Suprapubic skin (tissue), 4 donors: ENCODE data around the gene IBA57. TPM values are rescaled to one million over a fixed set of nuclear protein-coding genes. Genes with fewer than 3 reads are reported as not detected.

ENCODE experiments used
- DNase-seq, 2 donors: peaks; one replicate each; pipeline ENCODE4 v3.0.0-alpha.2; 2019; ENCODE audit warnings: low spot score in 2 of 2
- H3K27ac ChIP-seq: fragments of 200-600 bp; sonication (generic); one replicate; pipeline ENCODE4 v1.5.1; 2019
- H3K27me3 ChIP-seq: fragments of 200-600 bp; sonication (generic); one replicate; pipeline ENCODE4 v1.5.1; 2019
- H3K36me3 ChIP-seq: fragments of 200-600 bp; sonication (generic); one replicate; pipeline ENCODE4 v1.5.1; 2019
- H3K4me1 ChIP-seq: fragments of 200-600 bp; sonication (generic); one replicate; pipeline ENCODE4 v1.5.1; 2019
- H3K4me3 ChIP-seq: fragments of 200-600 bp; sonication (generic); one replicate; pipeline ENCODE4 v1.5.1; 2019; ENCODE audit warnings: mild to moderate bottlenecking
- H3K9me3 ChIP-seq: fragments of 200-600 bp; sonication (generic); one replicate; pipeline ENCODE4 v1.5.1; 2019
- EP300 ChIP-seq: sonication (generic); formaldehyde crosslinking; IDR thresholded peaks from one replicate; pipeline ENCODE4 v1.6.1; 2017; ENCODE audit warnings: antibody characterized with exemption
- POLR2A ChIP-seq, 2 donors: fragments of 450-650 bp; IDR thresholded peaks; one replicate each; pipeline ENCODE4 v1.6.1; 2017; ENCODE audit warnings: antibody characterized with exemption in 2 of 2, mild to moderate bottlenecking in 2 of 2, moderate library complexity in 2 of 2
- POLR2AphosphoS5 ChIP-seq, 3 donors: sonication (generic); formaldehyde crosslinking; IDR thresholded peaks; one replicate each; pipeline ENCODE4 v1.6.1; 2017; ENCODE audit warnings: antibody characterized with exemption in 3 of 3
- WGBS: methylation state at CpG from one replicate; pipeline ENCODE4 v1.1.5; 2018; 5-methylcytosine and 5-hydroxymethylcytosine counted together
- total RNA-seq, 4 donors: library from RNA; depleted of rRNA; stranded (reverse); fragments of >200 nt; gene quantifications; one replicate each; pipeline ENCODE4 v1.1.0, GENCODE V29; 2016
- TF ChIP-seq, protein P1 (sequence below), 2 donors: fragments of 200-600 bp in 1 of 2; fragments of 450-650 bp in 1 of 2; sonication (generic) in 1 of 2; IDR thresholded peaks; one replicate each; pipeline ENCODE4 v1.5.1; 2016 to 2019; ENCODE audit warnings: antibody characterized with exemption in 2 of 2, mild to moderate bottlenecking in 1 of 2, moderate library complexity in 1 of 2

IBA57 gene
- total RNA-seq, 4 donors from 2014 or later, result 9.2 to 22.4 (median 12.4) TPM

DNA sequence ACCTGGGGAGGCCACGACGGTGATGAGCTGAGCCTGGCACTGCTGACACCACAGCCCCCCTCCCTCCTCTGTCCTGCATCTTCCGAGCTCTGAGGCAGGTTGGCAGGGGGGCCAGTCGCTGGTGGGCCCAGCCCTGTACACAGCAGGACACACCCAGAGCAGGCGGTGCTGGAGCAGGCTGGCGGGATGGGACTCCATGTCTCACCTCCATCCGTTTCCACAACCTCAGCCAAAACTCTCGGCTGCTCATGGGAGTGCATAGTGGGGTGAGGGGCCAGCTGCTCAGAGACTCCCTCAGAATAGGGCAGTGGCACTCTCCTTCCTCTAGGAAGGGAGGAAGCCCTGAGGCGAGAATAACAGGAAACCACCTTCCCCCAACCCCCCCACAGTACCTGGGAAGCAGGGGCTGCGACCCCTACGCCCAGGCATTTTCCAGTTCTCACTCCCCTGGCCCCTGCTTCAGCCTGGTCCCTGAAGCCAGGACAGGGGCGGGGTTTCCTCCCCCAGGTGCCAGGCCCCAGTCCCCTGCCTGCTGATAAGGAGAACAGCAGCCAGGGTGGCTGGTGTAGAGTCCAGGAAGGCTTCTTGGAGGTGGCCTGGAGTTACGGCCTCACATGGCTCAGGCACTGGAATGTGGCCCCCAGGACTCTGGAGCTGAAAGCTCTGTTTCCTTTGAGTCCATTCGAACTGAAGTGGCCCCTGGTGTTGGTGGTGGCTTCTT lies 3.2 kb upstream of the IBA57 start:
- H3K4me3 ChIP-seq, result peak overlapping the region; percentile 23

DNA sequence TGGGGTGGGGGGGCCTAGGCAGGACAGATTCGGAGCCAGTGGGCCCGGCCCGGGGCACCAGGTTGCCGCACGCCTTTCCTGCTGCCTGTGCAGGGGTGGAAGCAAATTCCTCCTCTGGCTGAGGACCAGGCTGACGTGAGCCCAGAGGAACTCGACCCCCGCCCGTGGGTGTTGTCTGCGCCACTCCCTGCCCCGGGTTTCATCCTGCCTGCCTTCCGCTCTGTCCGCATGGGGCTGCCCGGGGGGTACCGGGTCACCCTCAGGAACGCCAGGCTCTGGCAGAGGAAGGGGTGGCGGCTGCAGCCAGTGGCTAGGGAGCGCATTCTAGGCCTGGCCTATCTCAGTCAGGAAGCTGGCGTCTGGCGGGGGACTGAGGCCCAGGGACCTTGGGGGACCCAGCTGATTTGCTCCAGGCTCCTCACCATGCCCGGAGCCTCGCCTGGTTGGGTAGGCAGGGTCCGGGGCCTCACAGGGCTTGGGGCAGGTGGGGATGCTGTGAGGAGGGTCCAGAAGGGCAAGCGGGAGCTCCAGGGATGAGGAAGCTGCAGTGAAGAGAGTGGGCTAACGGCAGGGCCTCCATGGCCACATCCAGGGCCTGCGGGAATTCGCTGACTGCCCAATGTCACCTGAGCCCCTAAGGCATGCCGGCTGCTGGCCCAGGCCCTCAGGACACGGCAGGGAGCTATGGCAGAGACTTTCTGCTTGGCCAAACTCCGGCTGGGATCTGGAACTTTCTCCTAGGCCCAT lies 2.4 kb upstream of the IBA57 start:
- Histone ChIP-seq H3K4me3 (peak overlapping the region; percentile 23), H3K4me1 (peaks cover 74% of the 10 kb centered on the region), H3K27me3 (no peaks in the 10 kb centered on the region), H3K27ac (peak overlapping the region; percentile 100), H3K36me3 (no peaks in the 10 kb centered on the region), H3K9me3 (no peaks in the 10 kb centered on the region)
- TF ChIP-seq, protein P1, sequence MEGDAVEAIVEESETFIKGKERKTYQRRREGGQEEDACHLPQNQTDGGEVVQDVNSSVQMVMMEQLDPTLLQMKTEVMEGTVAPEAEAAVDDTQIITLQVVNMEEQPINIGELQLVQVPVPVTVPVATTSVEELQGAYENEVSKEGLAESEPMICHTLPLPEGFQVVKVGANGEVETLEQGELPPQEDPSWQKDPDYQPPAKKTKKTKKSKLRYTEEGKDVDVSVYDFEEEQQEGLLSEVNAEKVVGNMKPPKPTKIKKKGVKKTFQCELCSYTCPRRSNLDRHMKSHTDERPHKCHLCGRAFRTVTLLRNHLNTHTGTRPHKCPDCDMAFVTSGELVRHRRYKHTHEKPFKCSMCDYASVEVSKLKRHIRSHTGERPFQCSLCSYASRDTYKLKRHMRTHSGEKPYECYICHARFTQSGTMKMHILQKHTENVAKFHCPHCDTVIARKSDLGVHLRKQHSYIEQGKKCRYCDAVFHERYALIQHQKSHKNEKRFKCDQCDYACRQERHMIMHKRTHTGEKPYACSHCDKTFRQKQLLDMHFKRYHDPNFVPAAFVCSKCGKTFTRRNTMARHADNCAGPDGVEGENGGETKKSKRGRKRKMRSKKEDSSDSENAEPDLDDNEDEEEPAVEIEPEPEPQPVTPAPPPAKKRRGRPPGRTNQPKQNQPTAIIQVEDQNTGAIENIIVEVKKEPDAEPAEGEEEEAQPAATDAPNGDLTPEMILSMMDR (IDR thresholded peaks at IDR 0.05), result no peak
- TF ChIP-seq POLR2A (IDR thresholded peaks at IDR 0.05) (no peak), POLR2AphosphoS5 (IDR thresholded peaks at IDR 0.05) (no peak), EP300 (no peak)
- WGBS, result 69% methylated on average over 6 of the region's 30 CpGs
- peak in 1 of 2 donors; percentile 87 for DNase-seq

More for the DNA sequence above, 3.2 kb upstream of the IBA57 start:
- TF ChIP-seq EP300 (no peak), POLR2A (IDR thresholded peaks at IDR 0.05) (no peak), POLR2AphosphoS5 (IDR thresholded peaks at IDR 0.05) (no peak)
- TF ChIP-seq, protein P1 (IDR thresholded peaks at IDR 0.05), result no peak
- Histone ChIP-seq H3K27ac (peak overlapping the region; percentile 100), H3K9me3 (no peaks in the 10 kb centered on the region), H3K4me1 (peaks cover 73% of the 10 kb centered on the region), H3K36me3 (no peaks in the 10 kb centered on the region), H3K27me3 (no peaks in the 10 kb centered on the region)
- peak in 1 of 2 donors; percentile 86 for DNase-seq
- 16% methylated on average over 6 of the region's 14 CpGs for WGBS

DNA sequence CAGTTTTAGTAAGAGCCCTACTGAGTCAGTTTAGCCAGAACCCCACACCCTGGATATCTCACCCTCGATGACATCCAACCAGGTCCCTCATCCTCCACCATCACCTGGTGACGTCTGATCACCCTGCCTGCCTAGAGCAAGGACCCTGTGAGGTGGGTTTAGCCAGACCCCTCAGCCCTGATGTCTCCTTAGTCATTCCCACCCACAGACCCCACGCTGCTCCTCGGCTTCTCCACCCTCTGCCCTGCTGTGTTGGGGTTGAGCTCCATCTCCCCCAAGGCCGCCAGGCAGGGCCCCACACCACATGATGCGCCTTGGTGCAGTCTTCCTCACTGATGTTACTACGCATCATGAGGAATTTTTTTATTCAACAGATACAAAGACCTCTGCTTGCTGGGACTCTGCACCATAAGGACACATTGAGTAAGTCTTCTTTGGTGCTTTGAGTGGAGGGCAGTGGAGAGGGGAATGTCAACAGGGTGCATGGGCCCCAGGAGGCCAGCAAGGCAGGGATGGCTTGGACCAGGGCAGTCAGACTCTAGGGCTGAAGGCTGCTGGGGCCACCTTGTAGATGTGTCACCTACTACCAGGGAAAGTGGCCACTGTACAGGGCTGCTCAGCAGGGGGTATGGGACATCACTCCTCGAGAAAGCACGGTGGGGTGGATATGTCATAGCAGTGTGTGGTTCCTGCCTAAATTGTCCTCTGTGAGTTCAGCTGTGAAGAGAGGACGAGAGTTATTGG lies 1.7 kb upstream of the IBA57 start:
- peaks cover 71% of the 10 kb centered on the region for H3K4me1 ChIP-seq
- H3K27me3 ChIP-seq, result no peaks in the 10 kb centered on the region
- no peaks in the 10 kb centered on the region for H3K9me3 ChIP-seq
- no peaks in the 10 kb centered on the region for H3K36me3 ChIP-seq
- H3K27ac ChIP-seq, result peak overlapping the region; percentile 100
- H3K4me3 ChIP-seq, result no peak overlapping the region
- TF ChIP-seq, protein P1 (IDR thresholded peaks at IDR 0.05), result no peak
- TF ChIP-seq EP300, result no peak
- TF ChIP-seq POLR2AphosphoS5 (IDR thresholded peaks at IDR 0.05), result no peak
- no peak for TF ChIP-seq POLR2A (IDR thresholded peaks at IDR 0.05)
- DNase-seq, result peak in 1 of 2 donors; percentile 65
- WGBS, result 87% methylated on average over 10 of the region's 10 CpGs

DNA sequence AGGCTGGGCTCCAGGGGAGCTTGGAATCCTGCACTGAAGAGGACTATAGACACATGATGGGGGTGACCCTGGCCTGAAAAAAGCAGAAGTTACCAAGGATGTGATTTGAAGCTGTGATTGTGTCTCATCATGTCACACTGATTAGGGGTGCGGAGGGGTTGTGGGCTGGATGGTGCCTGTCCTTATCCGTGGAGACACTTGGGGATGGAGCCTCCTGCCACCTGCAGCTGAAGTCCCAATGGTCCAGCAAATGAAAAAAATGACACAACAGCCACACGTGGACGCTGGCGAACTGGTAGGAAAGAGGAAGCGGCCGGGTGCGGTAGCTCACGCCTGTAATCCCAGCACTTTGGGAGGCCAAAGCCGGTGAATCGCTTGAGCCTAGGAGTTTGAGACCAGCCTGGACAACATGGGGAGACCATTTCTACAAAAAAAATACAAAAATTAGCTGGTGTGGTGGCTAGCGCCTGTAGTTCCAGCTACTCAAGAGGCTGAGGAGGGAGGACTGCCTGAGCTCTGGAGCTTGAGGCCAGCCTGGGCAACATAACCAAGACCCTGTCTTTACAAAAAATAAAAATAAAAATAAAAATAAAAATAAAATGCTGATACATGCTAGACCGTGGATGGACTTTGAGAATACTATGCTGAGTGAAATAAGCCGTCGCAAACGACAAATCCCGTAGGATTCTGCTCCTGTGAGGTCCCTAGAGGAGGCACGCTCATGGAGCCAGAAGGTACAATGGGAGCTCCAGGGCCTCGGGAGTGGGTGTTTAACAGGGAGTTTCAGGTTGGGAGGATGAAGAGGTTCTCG lies 838 bp upstream of the IBA57 start:
- H3K27me3 ChIP-seq, result no peaks in the 10 kb centered on the region
- TF ChIP-seq POLR2AphosphoS5 (IDR thresholded peaks at IDR 0.05) (peak in 1 of 3 donors; percentile 20), POLR2A (IDR thresholded peaks at IDR 0.05) (no peak)
- no peaks in the 10 kb centered on the region for H3K9me3 ChIP-seq
- DNase-seq, result peak in 1 of 2 donors; percentile 67
- peak overlapping the region; percentile 82 for H3K4me3 ChIP-seq
- 55% methylated on average over 20 of the region's 20 CpGs for WGBS
- peaks cover 66% of the 10 kb centered on the region for H3K4me1 ChIP-seq
- peak overlapping the region; percentile 100 for H3K27ac ChIP-seq
- no peaks in the 10 kb centered on the region for H3K36me3 ChIP-seq
